ENCODE measurements around the gene WDFY4. TPM values are rescaled to one million over a fixed set of nuclear protein-coding genes. Genes with fewer than 3 reads are reported as not detected.

WDFY4 gene
- total RNA-seq, 1 donor from 2014 or later, result 0.25 TPM

DNA sequence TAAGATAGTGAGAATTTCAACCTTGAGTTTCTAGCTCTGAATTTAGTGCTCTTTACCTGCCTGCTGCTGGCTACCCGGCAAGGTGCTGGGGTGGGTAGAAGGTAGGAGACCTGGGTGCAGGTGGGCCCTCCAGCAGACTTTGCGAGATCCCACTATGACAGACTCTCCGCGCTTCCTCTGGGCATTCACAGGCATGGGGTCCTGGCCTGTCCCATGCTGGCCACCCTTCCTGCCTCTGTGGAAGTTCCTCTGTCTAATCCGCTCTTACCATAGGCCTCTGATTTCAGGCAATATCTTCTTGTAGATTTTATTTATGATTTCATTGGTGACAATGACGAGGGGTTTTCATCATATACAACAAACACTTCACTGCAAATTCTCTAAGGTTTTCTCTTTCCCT lies 1.2 kb upstream of the WDFY4 start:
- DNase-seq (ENCODE audit: low read depth) (no peak), FAIRE-seq (no peak)
- no peak overlapping the region for H3K9ac ChIP-seq (ENCODE audit: low read length)
- no peak overlapping the region for H3K4me3 Mint-ChIP-seq (ENCODE audit: unreplicated experiment)
- no peak overlapping the region for H3K27ac Mint-ChIP-seq (ENCODE audit: unreplicated experiment)
- no peaks in the 10 kb centered on the region for H4K20me1 ChIP-seq (ENCODE audit: insufficient read depth, low read length)
- no peaks in the 10 kb centered on the region for H3K4me1 ChIP-seq (ENCODE audit: insufficient read depth, low read length)
- H3K4me2 ChIP-seq (ENCODE audit: low read length), result no peak overlapping the region
- H2AFZ ChIP-seq (ENCODE audit: low read depth, low read length), result no peak overlapping the region
- H3K27me3 ChIP-seq (ENCODE audit: insufficient read depth, low read length), result no peaks in the 10 kb centered on the region
- H3K27ac ChIP-seq (ENCODE audit: low read depth, low read length), result no peak overlapping the region
- H3K36me3 ChIP-seq (ENCODE audit: insufficient read depth, low read length), result no peaks in the 10 kb centered on the region
- no peaks in the 10 kb centered on the region for H3K9me3 Mint-ChIP-seq (ENCODE audit: unreplicated experiment)
- no peak overlapping the region for H3K4me3 ChIP-seq (ENCODE audit: insufficient read depth, low read depth, low read length)
- no peaks in the 10 kb centered on the region for H3K4me1 Mint-ChIP-seq (ENCODE audit: low read depth, unreplicated experiment)
- TF ChIP-seq EZH2 (IDR thresholded peaks at IDR 0.05; ENCODE audit: insufficient read depth, low read length), result no peak
- TF ChIP-seq, protein P1, sequence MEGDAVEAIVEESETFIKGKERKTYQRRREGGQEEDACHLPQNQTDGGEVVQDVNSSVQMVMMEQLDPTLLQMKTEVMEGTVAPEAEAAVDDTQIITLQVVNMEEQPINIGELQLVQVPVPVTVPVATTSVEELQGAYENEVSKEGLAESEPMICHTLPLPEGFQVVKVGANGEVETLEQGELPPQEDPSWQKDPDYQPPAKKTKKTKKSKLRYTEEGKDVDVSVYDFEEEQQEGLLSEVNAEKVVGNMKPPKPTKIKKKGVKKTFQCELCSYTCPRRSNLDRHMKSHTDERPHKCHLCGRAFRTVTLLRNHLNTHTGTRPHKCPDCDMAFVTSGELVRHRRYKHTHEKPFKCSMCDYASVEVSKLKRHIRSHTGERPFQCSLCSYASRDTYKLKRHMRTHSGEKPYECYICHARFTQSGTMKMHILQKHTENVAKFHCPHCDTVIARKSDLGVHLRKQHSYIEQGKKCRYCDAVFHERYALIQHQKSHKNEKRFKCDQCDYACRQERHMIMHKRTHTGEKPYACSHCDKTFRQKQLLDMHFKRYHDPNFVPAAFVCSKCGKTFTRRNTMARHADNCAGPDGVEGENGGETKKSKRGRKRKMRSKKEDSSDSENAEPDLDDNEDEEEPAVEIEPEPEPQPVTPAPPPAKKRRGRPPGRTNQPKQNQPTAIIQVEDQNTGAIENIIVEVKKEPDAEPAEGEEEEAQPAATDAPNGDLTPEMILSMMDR (IDR thresholded peaks at IDR 0.05; ENCODE audit: insufficient read depth, low read depth, low read length), result no peak
- no peaks in the 10 kb centered on the region for H3K9me3 ChIP-seq (ENCODE audit: insufficient read depth, low read depth, low read length)
- no peaks in the 10 kb centered on the region for H3K27me3 Mint-ChIP-seq (ENCODE audit: low read depth, unreplicated experiment)
- no peaks in the 10 kb centered on the region for H3K79me2 ChIP-seq (ENCODE audit: insufficient read depth, low read length)
- H3K36me3 Mint-ChIP-seq (ENCODE audit: low read depth, unreplicated experiment), result no peaks in the 10 kb centered on the region

GRCh38 chr10:48683868-48684267 lies 805 bp upstream of the WDFY4 start:
- Mint-ChIP-seq H3K27me3 (ENCODE audit: low read depth, unreplicated experiment) (no peaks in the 10 kb centered on the region), H3K27ac (ENCODE audit: unreplicated experiment) (no peak overlapping the region), H3K4me3 (ENCODE audit: unreplicated experiment) (no peak overlapping the region), H3K36me3 (ENCODE audit: low read depth, unreplicated experiment) (no peaks in the 10 kb centered on the region), H3K4me1 (ENCODE audit: low read depth, unreplicated experiment) (no peaks in the 10 kb centered on the region), H3K9me3 (ENCODE audit: unreplicated experiment) (no peaks in the 10 kb centered on the region)
- Histone ChIP-seq H3K4me2 (ENCODE audit: low read length) (no peak overlapping the region), H2AFZ (ENCODE audit: low read depth, low read length) (no peak overlapping the region), H3K27ac (ENCODE audit: low read depth, low read length) (no peak overlapping the region), H3K36me3 (ENCODE audit: insufficient read depth, low read length) (no peaks in the 10 kb centered on the region), H3K9me3 (ENCODE audit: insufficient read depth, low read depth, low read length) (no peaks in the 10 kb centered on the region), H3K27me3 (ENCODE audit: insufficient read depth, low read length) (no peaks in the 10 kb centered on the region), H3K4me3 (ENCODE audit: insufficient read depth, low read depth, low read length) (no peak overlapping the region), H3K79me2 (ENCODE audit: insufficient read depth, low read length) (no peaks in the 10 kb centered on the region), H3K4me1 (ENCODE audit: insufficient read depth, low read length) (no peaks in the 10 kb centered on the region), H4K20me1 (ENCODE audit: insufficient read depth, low read length) (no peaks in the 10 kb centered on the region), H3K9ac (ENCODE audit: low read length) (no peak overlapping the region)
- no peak for DNase-seq (ENCODE audit: low read depth)
- TF ChIP-seq, protein P1 (IDR thresholded peaks at IDR 0.05; ENCODE audit: insufficient read depth, low read depth, low read length), result no peak
- TF ChIP-seq EZH2 (IDR thresholded peaks at IDR 0.05; ENCODE audit: insufficient read depth, low read length), result no peak
- FAIRE-seq, result no peak

DNA sequence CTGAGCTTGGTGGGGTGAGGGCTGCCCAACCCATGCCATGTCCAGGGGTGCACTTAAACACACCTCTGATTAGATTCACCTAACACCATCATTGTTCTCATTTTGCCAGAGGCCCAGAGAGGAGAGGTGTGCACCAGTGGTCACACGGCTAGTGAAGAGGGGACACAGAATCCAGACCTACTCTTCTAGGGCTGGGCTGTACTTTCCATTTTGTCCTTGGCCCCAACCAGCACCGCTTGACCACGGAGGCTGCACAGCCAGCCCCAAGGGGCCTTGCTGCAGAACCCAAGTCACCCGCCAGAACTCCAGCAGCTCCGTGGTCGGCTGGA lies 246 bp upstream of the WDFY4 start:
- Histone ChIP-seq H3K4me1 (ENCODE audit: insufficient read depth, low read length) (no peaks in the 10 kb centered on the region), H3K4me2 (ENCODE audit: low read length) (no peak overlapping the region), H3K79me2 (ENCODE audit: insufficient read depth, low read length) (no peaks in the 10 kb centered on the region), H2AFZ (ENCODE audit: low read depth, low read length) (no peak overlapping the region), H3K4me3 (ENCODE audit: insufficient read depth, low read depth, low read length) (no peak overlapping the region), H3K36me3 (ENCODE audit: insufficient read depth, low read length) (no peaks in the 10 kb centered on the region), H3K27me3 (ENCODE audit: insufficient read depth, low read length) (no peaks in the 10 kb centered on the region), H3K27ac (ENCODE audit: low read depth, low read length) (no peak overlapping the region), H3K9ac (ENCODE audit: low read length) (no peak overlapping the region), H4K20me1 (ENCODE audit: insufficient read depth, low read length) (no peaks in the 10 kb centered on the region), H3K9me3 (ENCODE audit: insufficient read depth, low read depth, low read length) (no peaks in the 10 kb centered on the region)
- Mint-ChIP-seq H3K9me3 (ENCODE audit: unreplicated experiment) (no peaks in the 10 kb centered on the region), H3K36me3 (ENCODE audit: low read depth, unreplicated experiment) (no peaks in the 10 kb centered on the region), H3K4me1 (ENCODE audit: low read depth, unreplicated experiment) (no peaks in the 10 kb centered on the region), H3K27ac (ENCODE audit: unreplicated experiment) (no peak overlapping the region), H3K27me3 (ENCODE audit: low read depth, unreplicated experiment) (no peaks in the 10 kb centered on the region), H3K4me3 (ENCODE audit: unreplicated experiment) (no peak overlapping the region)
- TF ChIP-seq, protein P1 (IDR thresholded peaks at IDR 0.05; ENCODE audit: insufficient read depth, low read depth, low read length), result no peak
- no peak for TF ChIP-seq EZH2 (IDR thresholded peaks at IDR 0.05; ENCODE audit: insufficient read depth, low read length)
- DNase-seq (ENCODE audit: low read depth), result no peak
- FAIRE-seq, result no peak

All from astrocyte (in vitro differentiated cells and primary cell).